B cell (primary cell): Measurements from ENCODE around the gene MFF. TPM values are rescaled to one million over a fixed set of nuclear protein-coding genes. Genes with fewer than 3 reads are reported as not detected.

Experiments
- ATAC-seq: fragments of 200-7000 bp; cut with Tn5 transposase; one replicate; pipeline ENCODE4 v1.10.0; 2021; ENCODE audit warnings: low read depth, mild to moderate bottlenecking, moderate number of reproducible peaks, moderate library complexity
- CTCF ChIA-PET: fragments of 350-600 bp; sonication (Branson Sonifier 250); formaldehyde crosslinking; loops from one replicate; lab custom pipeline; 2021; ENCODE audit warnings: antibody characterized with exemption, inconsistent platforms; lab: Charles Lee
- POLR2A ChIA-PET: fragments of 350-600 bp; sonication (Branson Sonifier 250); formaldehyde crosslinking; loops from one replicate; lab custom pipeline; 2021; ENCODE audit warnings: antibody characterized with exemption; lab: Charles Lee
- DNase-seq: peaks from one replicate; pipeline ENCODE4 v3.0.0; 2013
- H2AFZ ChIP-seq: 2 replicates; pipeline ENCODE4 v1.6.1; 2012; ENCODE audit warnings: mild to moderate bottlenecking, low read depth, low read length; ENCODE audit not compliant: insufficient read depth, poor library complexity, severe bottlenecking
- H3K27ac ChIP-seq, 2 donors: 1 replicate in 1 of 2; 2 replicates in 1 of 2; pipeline ENCODE4 v1.5.1; 2012 to 2013; ENCODE audit warnings: low read length in 2 of 2, mild to moderate bottlenecking in 2 of 2, moderate library complexity in 1 of 2
- H3K27me3 ChIP-seq, 4 experiments: fragments of 200-600 bp in 1 of 4; sonication (generic) in 1 of 4; replicated peaks in 1 of 4; 1 replicate in 2 of 4; 2 replicates in 2 of 4; pipeline versions ENCODE4 v1.6.1 to v1.7.0; 2013 to 2016; ENCODE audit warnings: low read length in 3 of 4, mild to moderate bottlenecking in 2 of 4, mixed read lengths in 1 of 4, moderate library complexity in 1 of 4; ENCODE audit not compliant: insufficient read depth in 4 of 4, control insufficient read depth in 3 of 4; ENCODE audit errors: control extremely low read depth in 1 of 4
- H3K36me3 ChIP-seq, 2 experiments: replicated peaks in 1 of 2; 1 replicate in 1 of 2; 2 replicates in 1 of 2; pipeline versions ENCODE4 v1.6.1 to v1.7.1; 2013; ENCODE audit warnings: low read length in 1 of 2; ENCODE audit not compliant: insufficient read depth in 2 of 2, control insufficient read depth in 1 of 2; ENCODE audit errors: control extremely low read depth in 1 of 2, extremely low read depth in 1 of 2
- H3K4me1 ChIP-seq, 2 donors: fragments of 200-600 bp in 1 of 2; sonication (generic) in 1 of 2; 1 replicate in 1 of 2; 2 replicates in 1 of 2; pipeline versions ENCODE4 v1.5.1 to v1.6.1; 2013 to 2017; ENCODE audit warnings: low read length in 2 of 2; ENCODE audit not compliant: control insufficient read depth in 2 of 2, insufficient read depth in 2 of 2
- H3K4me2 ChIP-seq: replicated peaks from 2 replicates; pipeline ENCODE3; 2012; ENCODE audit warnings: mild to moderate bottlenecking, low read depth, low read length; ENCODE audit not compliant: poor library complexity, severe bottlenecking
- H3K4me3 ChIP-seq, 5 experiments: fragments of 200-600 bp in 1 of 5; sonication (generic) in 1 of 5; 1 replicate in 3 of 5; 2 replicates in 2 of 5; pipeline versions ENCODE4 v1.5.1 to v1.7.0; 2011 to 2016; ENCODE audit warnings: low read length in 4 of 5, mild to moderate bottlenecking in 4 of 5, low read depth in 2 of 5, control low read depth in 1 of 5, moderate library complexity in 1 of 5; ENCODE audit not compliant: insufficient read depth in 1 of 5; ENCODE audit errors: control extremely low read depth in 1 of 5, extremely low read depth in 1 of 5
- H3K79me2 ChIP-seq: fragments of 200-600 bp; sonication (generic); one replicate; pipeline ENCODE4 v1.6.0; 2016; ENCODE audit warnings: low read length; ENCODE audit not compliant: control insufficient read depth, insufficient read depth
- H3K9ac ChIP-seq: fragments of 200-600 bp; sonication (generic); 2 replicates; pipeline ENCODE4 v1.6.1; 2017; ENCODE audit warnings: mild to moderate bottlenecking, low read length, moderate library complexity
- H3K9me3 ChIP-seq, 3 donors: one replicate each; pipeline versions ENCODE4 v1.6.1 to v1.7.1; 2013; ENCODE audit warnings: low read length in 2 of 3; ENCODE audit not compliant: control insufficient read depth in 2 of 3, insufficient read depth in 1 of 3; ENCODE audit errors: control extremely low read depth in 1 of 3
- H4K20me1 ChIP-seq: 2 replicates; pipeline ENCODE4 v1.6.0; 2012; ENCODE audit warnings: mild to moderate bottlenecking, low read length; ENCODE audit not compliant: insufficient read depth, control insufficient read depth, poor library complexity, severe bottlenecking
- H3K27ac Mint-ChIP-seq: one replicate; pipeline ENCODE4 v1.8.0; 2021; ENCODE audit warnings: mixed read lengths
- H3K27me3 Mint-ChIP-seq: one replicate; pipeline ENCODE4 v1.8.0; 2021; ENCODE audit warnings: mixed read lengths
- H3K4me1 Mint-ChIP-seq: one replicate; pipeline ENCODE4 v1.8.0; 2021; ENCODE audit warnings: mixed read lengths
- H3K4me3 Mint-ChIP-seq: one replicate; pipeline ENCODE4 v1.8.0; 2021; ENCODE audit warnings: mixed read lengths
- H3K9me3 Mint-ChIP-seq: one replicate; pipeline ENCODE4 v1.8.0; 2022; ENCODE audit warnings: mixed read lengths; ENCODE audit not compliant: insufficient read depth
- CTCF ChIP-seq: fragments of 200-600 bp; IDR thresholded peaks from one replicate; pipeline ENCODE4 v1.8.0; 2022; ENCODE audit warnings: antibody characterized with exemption, mild to moderate bottlenecking
- EZH2 ChIP-seq: IDR thresholded peaks from 2 replicates; pipeline ENCODE4 v1.6.1; 2012; ENCODE audit warnings: borderline replicate concordance, low read depth, mild to moderate bottlenecking, moderate library complexity, low read length; ENCODE audit not compliant: insufficient read depth, poor library complexity, severe bottlenecking
- WGBS: methylation state at CpG from one replicate; pipeline ENCODE4 v1.1.5; 2013; ENCODE audit warnings: missing lambda C conversion rate; ENCODE audit not compliant: insufficient coverage; 5-methylcytosine and 5-hydroxymethylcytosine counted together
- intact Hi-C: fragments of 100-400 bp; cut with micrococcal nuclease; formaldehyde crosslinking; loops from one replicate; pipeline ENCODE4 v1.10.0; 2022
- polyA plus RNA-seq: library from polyadenylated mRNA; depleted of rRNA; stranded (reverse); fragments of >200 nt; gene quantifications from 2 replicates; pipeline ENCODE4 v1.2.3, GENCODE V29; 2012
- total RNA-seq, 2 donors: library from RNA; stranded (reverse); fragments of 120-200 nt in 1 of 2; gene quantifications; 1 replicate in 1 of 2; 2 replicates in 1 of 2; pipeline versions ENCODE4 v1.2.3 to v1.2.4, GENCODE V29; 2013 to 2022

The MFF gene
- total and polyA plus RNA-seq, 2 donors (not counting 1 experiment from before 2014, with no cell fraction given): 55.0 to 70.4 TPM

GRCh38 chr2:227308784-227309183 lies 16.3 kb upstream of the MFF start:
- Mint-ChIP-seq H3K4me1 (no peaks in the 10 kb centered on the region), H3K27me3 (no peaks in the 10 kb centered on the region), H3K4me3 (no peak overlapping the region), H3K27ac (no peak overlapping the region), H3K9me3 (no peaks in the 10 kb centered on the region)
- POLR2A ChIA-PET: no interaction called here
- intact Hi-C loops: no loop called here
- H3K9ac ChIP-seq: no peak overlapping the region
- ATAC-seq: no peak
- CTCF ChIA-PET: no interaction called here
- H3K36me3 ChIP-seq: peaks cover 0 to 6% of the 10 kb centered on the region in 2 experiments
- TF ChIP-seq EZH2 (no peak), CTCF (no peak)
- no peak overlapping the region for H3K27ac ChIP-seq
- no peaks in the 10 kb centered on the region for H3K79me2 ChIP-seq
- no peak overlapping the region for H3K4me3 ChIP-seq
- H2AFZ ChIP-seq: no peak overlapping the region
- H4K20me1 ChIP-seq: no peaks in the 10 kb centered on the region
- H3K4me1 ChIP-seq: no peaks in the 10 kb centered on the region
- DNase-seq: no peak
- no peaks in the 10 kb centered on the region for H3K9me3 ChIP-seq
- no peaks in the 10 kb centered on the region for H3K27me3 ChIP-seq
- H3K4me2 ChIP-seq: no peak overlapping the region
- 90% methylated on average over 2 of the region's 4 CpGs for WGBS

GRCh38 chr2:227310756-227311110 lies 14.3 kb upstream of the MFF start:
- Histone ChIP-seq H4K20me1 (no peaks in the 10 kb centered on the region), H3K27ac (no peak overlapping the region), H3K27me3 (no peaks in the 10 kb centered on the region), H3K9ac (no peak overlapping the region), H3K9me3 (no peaks in the 10 kb centered on the region), H3K36me3 (peaks cover 0 to 2% of the 10 kb centered on the region in 2 experiments), H3K4me2 (no peak overlapping the region), H3K4me1 (no peaks in the 10 kb centered on the region), H3K79me2 (no peaks in the 10 kb centered on the region), H3K4me3 (no peak overlapping the region), H2AFZ (no peak overlapping the region)
- TF ChIP-seq CTCF: no peak
- no peak for TF ChIP-seq EZH2
- intact Hi-C loops: no loop called here
- Mint-ChIP-seq H3K27ac (no peak overlapping the region), H3K4me3 (no peak overlapping the region), H3K4me1 (no peaks in the 10 kb centered on the region), H3K9me3 (no peaks in the 10 kb centered on the region), H3K27me3 (no peaks in the 10 kb centered on the region)
- no peak for DNase-seq
- no peak for ATAC-seq
- CTCF ChIA-PET: no interaction called here
- POLR2A ChIA-PET: no interaction called here
- 100% methylated on average over 2 of the region's 4 CpGs for WGBS
